Fibroblast of peridontal ligament (primary cell): ENCODE data around the gene COX5A.
"Not testable (repeated sequence)": the region's sequence is repeated elsewhere in the genome, so short reads cannot be mapped to it uniquely, and the experiment has no call there.

Source experiments
- DNase-seq: peaks from one replicate; pipeline ENCODE4 v3.0.0-alpha.2; 2010; ENCODE audit errors: extremely low read depth

The COX5A gene

GRCh38 chr15:74902295-74903075, 35.4 kb downstream of the COX5A start:
- no peak for DNase-seq

DNA sequence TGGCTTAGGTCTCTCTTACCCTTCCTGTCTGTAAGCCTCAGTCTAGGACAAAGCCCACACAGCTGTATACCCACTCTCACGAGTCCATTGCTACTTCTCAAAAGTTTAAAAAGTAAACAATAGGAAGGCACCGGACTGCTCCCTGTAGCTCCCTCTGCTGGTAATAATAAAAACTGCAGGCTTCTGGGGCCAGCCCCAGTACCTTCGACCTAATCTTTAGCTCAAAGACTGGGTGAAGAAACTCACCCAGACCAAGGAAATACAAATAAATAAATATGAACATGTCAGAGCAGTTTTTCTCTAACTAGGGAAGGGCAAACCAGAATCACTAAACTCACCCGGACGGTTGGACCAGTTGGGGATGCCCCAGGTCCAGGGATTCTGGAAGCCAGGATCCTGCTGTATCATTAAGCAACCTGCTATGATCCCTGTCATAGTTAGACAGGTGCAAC, 36.2 kb downstream of the COX5A start:
- DNase-seq, result peak; percentile 68

GRCh38 chr15:74897300-74897701, 40.6 kb downstream of the COX5A start:
- DNase-seq, result no peak

- no peak for DNase-seq
Measured at GRCh38 chr15:74896316-74896715, 41.6 kb downstream of the COX5A start.

- no peak for DNase-seq
Measured at GRCh38 chr15:74895830-74896229, 42.0 kb downstream of the COX5A start.

- not testable (repeated sequence) for DNase-seq
Measured at GRCh38 chr15:74894383-74894782, 43.5 kb downstream of the COX5A start.

- DNase-seq, result no peak
Measured at GRCh38 chr15:74893627-74894026, 44.2 kb downstream of the COX5A start.

DNA sequence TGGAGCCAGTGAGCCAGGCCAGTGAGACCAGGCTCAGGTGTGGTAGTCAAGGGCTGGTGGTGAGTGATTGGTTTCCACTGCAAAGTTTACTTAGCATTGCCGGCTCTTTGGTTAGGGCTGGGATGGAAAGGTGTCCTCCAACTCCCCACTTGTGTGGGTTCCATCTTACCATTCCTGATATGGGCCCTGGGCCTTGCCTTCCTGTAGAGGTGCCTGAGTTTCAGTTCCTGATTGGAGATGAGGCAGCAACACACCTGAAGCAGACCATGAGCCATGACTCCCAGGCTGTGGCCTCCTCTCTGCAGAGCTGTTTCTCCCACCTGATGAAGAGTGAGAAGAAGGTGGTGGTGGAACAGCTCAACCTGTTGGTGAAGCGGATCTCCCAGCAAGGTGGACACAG, 44.9 kb downstream of the COX5A start:
- DNase-seq, result no peak

DNA sequence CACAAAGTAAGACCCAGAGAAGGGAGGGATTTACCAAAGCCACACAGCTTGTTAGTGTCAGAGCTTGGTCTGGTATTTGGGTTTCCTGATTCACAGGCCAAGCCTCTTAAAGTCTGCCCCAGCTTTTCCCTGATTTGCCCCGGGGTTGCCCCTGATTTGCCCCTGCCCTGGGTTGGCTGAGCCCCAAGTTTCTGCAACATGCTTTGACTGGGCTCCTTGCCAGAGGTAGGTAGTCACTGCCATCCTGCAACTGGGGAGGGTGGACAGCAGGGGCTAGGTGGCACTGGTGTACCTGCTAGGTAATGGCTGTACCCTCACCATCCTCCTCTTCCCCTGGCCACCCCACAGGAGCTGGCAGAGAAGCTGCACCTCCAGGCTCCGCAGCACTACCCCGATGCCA, 45.6 kb downstream of the COX5A start:
- DNase-seq, result no peak

GRCh38 chr15:74891469-74891868, 46.4 kb downstream of the COX5A start:
- DNase-seq, result no peak

- DNase-seq, result no peak
Measured at GRCh38 chr15:74890665-74890960, 47.3 kb downstream of the COX5A start.

DNA sequence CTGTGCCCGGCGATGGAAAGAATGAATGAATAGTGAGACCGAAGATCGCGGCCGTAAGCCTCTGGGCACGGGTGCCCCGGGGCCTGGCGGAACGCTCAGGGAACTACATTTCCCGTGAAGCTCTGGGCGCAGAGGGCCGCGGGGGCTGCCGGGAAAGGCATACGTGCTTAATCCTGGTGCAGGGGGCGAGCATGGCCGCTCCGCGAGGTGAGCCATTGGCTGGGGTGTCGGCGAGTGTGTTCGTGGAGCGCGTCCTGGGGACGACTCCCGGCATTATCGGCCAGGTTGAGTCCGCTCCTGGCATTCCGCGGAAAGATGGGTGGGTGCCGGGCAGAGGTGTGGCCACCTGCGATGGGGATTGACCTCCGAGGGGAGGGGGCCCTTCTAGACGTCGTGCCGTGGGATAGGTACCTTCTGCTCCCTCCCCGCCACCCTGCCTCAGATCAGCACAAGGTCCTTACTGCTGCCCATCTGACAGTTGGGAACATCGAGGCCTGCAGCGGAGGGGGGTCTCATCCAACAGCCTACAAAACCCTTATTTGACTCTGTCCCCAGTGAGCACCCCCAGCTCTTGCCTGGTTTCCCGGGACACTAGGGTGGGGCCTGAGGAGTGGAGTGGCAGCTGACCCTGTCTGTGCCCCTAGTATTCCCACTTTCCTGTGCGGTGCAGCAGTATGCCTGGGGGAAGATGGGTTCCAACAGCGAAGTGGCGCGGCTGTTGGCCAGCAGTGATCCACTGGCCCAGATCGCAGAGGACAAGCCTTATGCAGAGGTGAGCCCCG, 47.8 kb downstream of the COX5A start, which contains the start of gene MPI:
TSS of gene MPI (plus strand) at position 160 of the 782 bp plus-strand sequence. CDS start at position 192, 32 bp downstream.
- peak; percentile 65 for DNase-seq

DNA sequence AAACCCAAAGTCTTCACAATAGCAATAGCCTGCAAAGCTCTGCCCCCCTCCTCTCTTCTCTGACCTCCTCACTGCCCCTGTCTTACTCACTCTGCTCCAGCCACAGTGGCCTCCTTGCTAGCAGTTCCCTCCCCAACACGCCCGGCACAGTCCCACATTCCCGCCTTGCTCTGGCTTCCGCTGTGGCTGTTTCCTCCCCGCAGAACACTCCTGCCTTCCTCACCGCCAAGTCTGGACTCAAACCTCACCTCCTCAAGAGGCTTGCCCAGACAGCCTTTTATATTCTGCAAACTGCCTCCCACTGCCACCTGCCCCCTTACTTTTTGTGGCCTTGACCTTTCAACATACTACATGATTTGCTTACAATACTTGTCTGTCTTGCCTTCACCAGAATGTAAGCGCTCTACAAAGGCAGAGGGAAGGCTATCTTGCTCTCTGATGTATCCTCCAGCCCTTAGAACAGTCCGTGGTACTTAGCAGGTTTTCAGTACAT, 48.4 kb downstream of the COX5A start:
- peak; percentile 19 for DNase-seq

GRCh38 chr15:74888716-74889115, 49.2 kb downstream of the COX5A start:
- no peak for DNase-seq

DNA sequence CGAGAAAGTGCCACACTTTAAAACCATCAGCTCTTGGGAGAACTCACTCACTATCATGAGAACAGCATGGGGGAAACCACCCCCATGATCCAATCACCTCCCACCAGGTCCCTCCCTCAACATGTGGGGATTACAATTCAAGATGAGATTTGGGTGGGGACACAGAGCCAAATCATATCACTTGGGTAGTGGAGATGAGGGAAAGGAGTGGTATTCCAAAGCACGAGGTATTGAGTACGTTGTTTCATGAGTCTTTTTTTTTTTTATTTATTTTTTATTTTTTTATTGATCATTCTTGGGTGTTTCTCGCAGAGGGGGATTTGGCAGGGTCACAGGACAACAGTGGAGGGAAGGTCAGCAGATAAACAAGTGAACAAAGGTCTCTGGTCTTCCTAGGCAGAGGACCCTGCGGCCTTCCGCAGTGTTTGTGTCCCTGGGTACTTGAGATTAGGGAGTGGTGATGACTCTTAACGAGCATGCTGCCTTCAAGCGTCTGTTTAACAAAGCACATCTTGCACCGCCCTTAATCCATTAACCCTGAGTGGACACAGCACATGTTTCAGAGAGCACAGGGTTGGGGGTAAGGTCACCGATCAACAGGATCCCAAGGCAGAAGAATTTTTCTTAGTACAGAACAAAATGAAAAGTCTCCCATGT, 50.2 kb downstream of the COX5A start:
- not testable (repeated sequence) for DNase-seq

GRCh38 chr15:74885461-74885860, 52.4 kb downstream of the COX5A start:
- DNase-seq, result no peak

DNA sequence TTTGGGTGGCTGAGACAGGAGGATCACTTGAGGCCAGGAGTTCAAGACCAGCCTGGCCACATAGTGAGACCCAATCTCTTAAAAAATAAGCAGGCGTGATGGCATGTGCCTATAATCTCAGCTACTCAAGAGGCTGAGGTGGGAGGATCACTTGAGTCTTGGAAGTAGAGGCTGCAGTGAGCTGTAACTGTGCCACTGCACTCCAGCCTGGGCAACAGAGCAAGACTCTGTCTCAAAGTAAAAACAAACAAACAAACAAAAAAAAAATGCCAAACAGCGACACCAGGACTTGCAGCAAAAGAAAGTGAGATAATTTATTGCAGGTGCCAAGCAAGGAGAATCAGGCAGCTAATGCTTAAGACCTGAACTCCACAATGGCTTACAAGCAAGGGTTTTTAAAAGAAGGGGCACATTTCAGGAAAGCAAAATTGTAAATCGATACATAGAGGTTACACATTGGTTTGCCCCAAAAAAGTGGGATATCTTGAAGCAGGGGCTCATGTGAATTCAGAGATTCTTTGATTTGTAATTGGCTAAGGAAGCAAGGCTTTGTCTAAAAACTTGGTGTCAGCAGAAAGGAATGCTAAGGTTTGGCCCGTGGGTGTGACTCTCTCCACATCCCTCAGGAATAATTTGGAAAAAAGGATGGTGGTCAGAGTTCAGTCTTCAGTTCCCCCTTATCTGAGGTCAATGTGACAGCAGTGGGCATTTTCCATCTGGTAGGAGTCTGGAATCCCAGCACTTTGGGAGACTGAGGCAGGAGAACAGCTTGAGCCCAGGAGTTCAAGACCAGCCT, 53.2 kb downstream of the COX5A start:
- peak; percentile 17 for DNase-seq

GRCh38 chr15:74882528-74882927, 55.3 kb downstream of the COX5A start:
- no peak for DNase-seq

GRCh38 chr15:74878273-74878672, 59.6 kb downstream of the COX5A start:
- no peak for DNase-seq

- DNase-seq, result no peak
Measured at GRCh38 chr15:74873756-74874424, 64.0 kb downstream of the COX5A start.
